Measurements from ENCODE around the gene MAGI1. TPM values are rescaled to one million over a fixed set of nuclear protein-coding genes. Genes with fewer than 3 reads are reported as not detected.
A peak's percentile ranks its signal among the peaks of the same experiment; 100 is the strongest.

Gene MAGI1
- total RNA-seq, 2 experiments from 2014 or later: not detected

DNA sequence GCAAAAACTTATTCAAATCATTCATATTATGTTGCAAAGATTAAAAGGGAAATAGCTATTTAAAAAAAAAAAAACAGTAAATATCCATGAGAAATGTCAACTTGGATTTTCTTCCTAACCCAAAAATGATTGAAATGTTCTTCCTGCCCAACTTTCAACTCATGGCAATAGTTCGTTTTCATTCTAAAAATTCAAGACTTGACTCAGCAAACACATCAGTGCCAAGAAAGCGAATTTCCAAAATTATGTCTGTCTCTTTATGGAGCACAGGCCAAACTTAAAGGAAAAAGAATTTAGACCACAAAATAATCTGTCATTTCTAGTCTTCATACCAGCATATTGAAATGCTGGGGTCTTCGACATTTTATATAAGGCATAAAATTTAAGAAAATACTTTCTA lies 63.7 kb downstream of the MAGI1 start:
- no peaks in the 10 kb centered on the region for H3K36me3 Mint-ChIP-seq (ENCODE audit: low read depth)
- peaks cover 2% of the 10 kb centered on the region for H3K27me3 Mint-ChIP-seq (ENCODE audit: low read depth)
- H3K4me1 Mint-ChIP-seq (ENCODE audit: low read depth): no peaks in the 10 kb centered on the region
- peaks cover 5% of the 10 kb centered on the region for H3K9me3 Mint-ChIP-seq
- intact Hi-C loops (cut with micrococcal nuclease): no loop called here
- no peak for DNase-seq
- no peak overlapping the region for H3K27ac Mint-ChIP-seq
- no peak overlapping the region for H3K4me3 Mint-ChIP-seq
- CTCF ChIA-PET: no interaction called here

DNA sequence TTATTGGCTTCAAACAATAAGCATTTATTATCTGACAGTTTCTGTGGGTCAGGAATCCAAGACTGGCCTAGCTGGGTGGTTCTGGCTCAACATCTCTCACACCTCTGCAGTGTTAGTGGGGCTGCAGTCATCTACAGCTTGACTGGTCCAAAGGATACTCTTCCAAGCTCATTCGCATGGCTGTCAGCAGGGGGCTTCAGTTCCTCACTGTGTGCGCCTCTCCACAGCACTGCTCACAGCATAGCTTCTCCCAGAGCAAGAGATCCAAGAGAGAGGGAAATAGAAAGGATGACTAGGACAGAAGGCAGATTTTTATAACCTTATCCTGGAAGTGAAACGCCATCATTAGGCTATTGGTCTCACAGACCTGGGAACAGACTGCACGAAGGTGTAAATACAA lies 64.2 kb downstream of the MAGI1 start:
- H3K4me3 Mint-ChIP-seq: no peak overlapping the region
- no peak overlapping the region for H3K27ac Mint-ChIP-seq
- no peaks in the 10 kb centered on the region for H3K4me1 Mint-ChIP-seq (ENCODE audit: low read depth)
- H3K9me3 Mint-ChIP-seq: peaks cover 5% of the 10 kb centered on the region
- H3K27me3 Mint-ChIP-seq (ENCODE audit: low read depth): peaks cover 2% of the 10 kb centered on the region
- CTCF ChIA-PET: no interaction called here
- intact Hi-C loops (cut with micrococcal nuclease): no loop called here
- H3K36me3 Mint-ChIP-seq (ENCODE audit: low read depth): no peaks in the 10 kb centered on the region
- DNase-seq: no peak

DNA sequence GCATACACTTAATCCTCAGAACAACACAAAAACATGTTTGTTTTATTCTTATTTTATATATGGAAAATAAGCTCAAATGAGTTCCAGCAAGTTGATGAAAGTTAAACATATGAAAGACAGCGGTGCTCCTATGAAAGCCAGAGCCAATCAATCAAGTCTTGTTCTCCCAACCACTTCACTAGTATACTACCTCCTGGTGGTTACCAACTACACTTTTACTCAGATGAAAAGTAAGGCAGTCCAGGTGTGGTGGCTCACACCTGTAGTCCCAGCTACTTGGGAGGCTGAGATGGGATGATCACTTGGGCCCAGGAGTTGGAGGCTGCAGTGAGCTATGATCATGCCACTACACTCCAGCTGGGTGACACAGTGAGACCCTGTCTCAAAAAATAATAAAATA lies 66.0 kb downstream of the MAGI1 start:
- intact Hi-C loops (cut with micrococcal nuclease): no loop called here
- no peaks in the 10 kb centered on the region for H3K4me1 Mint-ChIP-seq (ENCODE audit: low read depth)
- CTCF ChIA-PET: no interaction called here
- no peaks in the 10 kb centered on the region for H3K36me3 Mint-ChIP-seq (ENCODE audit: low read depth)
- peaks cover 5% of the 10 kb centered on the region for H3K9me3 Mint-ChIP-seq
- no peak overlapping the region for H3K27ac Mint-ChIP-seq
- H3K27me3 Mint-ChIP-seq (ENCODE audit: low read depth): peaks cover 1% of the 10 kb centered on the region
- H3K4me3 Mint-ChIP-seq: no peak overlapping the region
- DNase-seq: no peak

DNA sequence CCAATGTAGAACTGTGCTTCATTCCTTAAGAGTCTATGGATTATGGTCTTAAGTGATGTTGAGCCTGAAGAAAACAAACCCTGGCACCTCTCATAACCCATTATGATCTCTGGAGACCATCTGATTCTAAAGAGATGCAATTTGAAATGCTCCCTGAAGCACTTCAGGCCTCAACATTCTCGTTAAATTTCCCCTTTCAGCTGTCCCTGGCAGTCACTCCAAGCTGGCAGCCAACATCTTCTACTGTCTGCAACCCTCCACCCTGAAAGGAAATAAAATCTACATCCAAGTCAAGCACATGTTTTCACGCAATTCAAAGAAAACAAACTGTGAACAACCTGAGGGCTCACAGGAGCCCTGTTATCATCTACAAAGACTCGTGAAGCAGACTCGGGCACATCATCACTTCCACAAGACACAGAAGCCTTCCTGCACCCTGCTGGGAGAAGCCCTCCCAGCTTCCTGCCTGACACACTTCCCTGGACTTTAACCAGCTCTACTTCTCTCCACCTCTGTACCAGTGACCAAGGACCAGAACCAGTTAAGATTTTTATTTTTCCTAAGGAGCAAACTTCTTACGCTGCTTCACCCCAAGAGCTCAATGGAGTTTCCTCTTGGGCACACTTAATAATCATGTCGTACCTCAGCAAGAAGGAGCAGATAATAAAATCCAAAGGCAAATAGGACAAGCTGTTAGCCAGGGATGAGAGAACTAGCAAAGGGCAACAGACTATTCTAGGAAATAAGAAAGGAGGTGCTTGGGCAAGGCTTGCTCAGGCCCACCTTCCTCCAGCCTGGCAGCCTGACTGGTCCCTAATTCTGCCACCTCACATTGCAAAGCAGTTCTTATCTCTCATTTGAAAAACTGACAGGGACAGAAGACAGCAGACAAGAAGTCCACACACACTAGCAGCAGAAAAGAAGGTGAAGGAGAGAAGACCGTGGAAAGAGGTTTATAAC lies 67.1 kb downstream of the MAGI1 start:
- no peaks in the 10 kb centered on the region for H3K36me3 Mint-ChIP-seq (ENCODE audit: low read depth)
- H3K9me3 Mint-ChIP-seq: peaks cover 5% of the 10 kb centered on the region
- H3K4me1 Mint-ChIP-seq (ENCODE audit: low read depth): no peaks in the 10 kb centered on the region
- peaks cover 4% of the 10 kb centered on the region for H3K27me3 Mint-ChIP-seq (ENCODE audit: low read depth)
- no peak overlapping the region for H3K4me3 Mint-ChIP-seq
- CTCF ChIA-PET: no interaction called here
- intact Hi-C loops (cut with micrococcal nuclease): no loop called here
- no peak for DNase-seq
- H3K27ac Mint-ChIP-seq: no peak overlapping the region

DNA sequence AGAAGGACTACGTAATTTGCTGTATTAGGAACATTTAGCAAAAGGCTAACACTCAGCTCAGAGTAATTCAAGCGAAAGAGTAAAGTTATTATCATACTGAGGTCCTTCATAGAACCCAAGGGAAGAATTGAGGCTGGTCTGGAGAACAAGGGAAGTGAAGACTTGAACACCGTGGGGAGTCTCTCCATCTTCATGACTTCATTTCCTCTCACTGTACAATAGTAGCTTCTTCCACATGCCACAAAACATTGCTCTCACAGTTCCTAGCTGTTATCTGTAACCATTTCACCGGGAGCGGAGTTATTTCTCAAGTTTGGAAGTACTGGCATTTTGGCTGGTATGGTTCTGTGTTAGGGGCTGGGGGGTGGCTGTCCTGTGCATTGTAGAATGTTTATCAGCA lies 69.7 kb downstream of the MAGI1 start:
- H3K9me3 Mint-ChIP-seq: peaks cover under 1% of the 10 kb centered on the region
- H3K36me3 Mint-ChIP-seq (ENCODE audit: low read depth): no peaks in the 10 kb centered on the region
- CTCF ChIA-PET: no interaction called here
- no peak overlapping the region for H3K27ac Mint-ChIP-seq
- peaks cover 4% of the 10 kb centered on the region for H3K27me3 Mint-ChIP-seq (ENCODE audit: low read depth)
- H3K4me1 Mint-ChIP-seq (ENCODE audit: low read depth): peaks cover 5% of the 10 kb centered on the region
- DNase-seq: no peak
- no peak overlapping the region for H3K4me3 Mint-ChIP-seq
- intact Hi-C loops (cut with micrococcal nuclease): no loop called here

DNA sequence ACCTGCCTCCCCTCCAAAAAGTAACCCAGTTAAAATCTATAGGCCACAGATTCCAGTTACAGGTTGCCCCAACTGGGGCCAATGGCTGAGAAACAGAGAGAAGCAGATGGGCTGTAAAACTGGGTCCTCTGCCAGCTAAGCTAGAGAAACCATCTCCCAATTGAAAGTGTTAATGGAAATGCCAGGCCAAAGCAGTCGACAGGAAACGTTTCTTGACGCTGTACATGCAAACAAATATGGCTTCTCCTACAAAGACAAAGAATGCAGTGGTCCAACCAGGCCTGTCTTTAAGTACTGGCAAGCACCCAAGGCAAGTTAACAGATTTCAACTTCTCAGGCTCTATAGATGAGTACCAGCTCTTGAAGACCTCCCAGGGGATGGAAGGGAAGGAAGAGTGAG lies 71.3 kb downstream of the MAGI1 start:
- peaks cover 4% of the 10 kb centered on the region for H3K27me3 Mint-ChIP-seq (ENCODE audit: low read depth)
- H3K9me3 Mint-ChIP-seq: no peaks in the 10 kb centered on the region
- DNase-seq: no peak
- H3K4me3 Mint-ChIP-seq: no peak overlapping the region
- intact Hi-C loops (cut with micrococcal nuclease): no loop called here
- H3K36me3 Mint-ChIP-seq (ENCODE audit: low read depth): no peaks in the 10 kb centered on the region
- peaks cover 10% of the 10 kb centered on the region for H3K4me1 Mint-ChIP-seq (ENCODE audit: low read depth)
- no peak overlapping the region for H3K27ac Mint-ChIP-seq
- CTCF ChIA-PET: no interaction called here

DNA sequence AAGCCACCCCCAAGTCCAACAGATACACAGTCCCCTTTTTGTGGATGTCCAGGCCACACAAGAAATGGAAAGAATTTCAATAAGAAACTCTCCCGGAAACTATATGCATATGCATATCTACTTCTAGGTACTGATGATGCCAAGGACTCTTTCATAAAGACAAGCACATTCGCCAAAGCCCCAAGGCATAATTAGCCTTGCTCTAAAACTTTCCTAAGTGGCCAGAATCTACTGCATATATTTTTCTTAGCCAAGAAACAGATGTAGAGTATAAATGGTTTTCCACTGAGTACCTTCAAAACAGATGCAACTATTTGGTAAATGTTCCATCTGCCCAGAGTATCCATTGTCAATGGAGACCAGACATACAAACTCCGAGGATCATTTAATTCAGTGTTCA lies 73.9 kb downstream of the MAGI1 start:
- H3K27ac Mint-ChIP-seq: no peak overlapping the region

DNA sequence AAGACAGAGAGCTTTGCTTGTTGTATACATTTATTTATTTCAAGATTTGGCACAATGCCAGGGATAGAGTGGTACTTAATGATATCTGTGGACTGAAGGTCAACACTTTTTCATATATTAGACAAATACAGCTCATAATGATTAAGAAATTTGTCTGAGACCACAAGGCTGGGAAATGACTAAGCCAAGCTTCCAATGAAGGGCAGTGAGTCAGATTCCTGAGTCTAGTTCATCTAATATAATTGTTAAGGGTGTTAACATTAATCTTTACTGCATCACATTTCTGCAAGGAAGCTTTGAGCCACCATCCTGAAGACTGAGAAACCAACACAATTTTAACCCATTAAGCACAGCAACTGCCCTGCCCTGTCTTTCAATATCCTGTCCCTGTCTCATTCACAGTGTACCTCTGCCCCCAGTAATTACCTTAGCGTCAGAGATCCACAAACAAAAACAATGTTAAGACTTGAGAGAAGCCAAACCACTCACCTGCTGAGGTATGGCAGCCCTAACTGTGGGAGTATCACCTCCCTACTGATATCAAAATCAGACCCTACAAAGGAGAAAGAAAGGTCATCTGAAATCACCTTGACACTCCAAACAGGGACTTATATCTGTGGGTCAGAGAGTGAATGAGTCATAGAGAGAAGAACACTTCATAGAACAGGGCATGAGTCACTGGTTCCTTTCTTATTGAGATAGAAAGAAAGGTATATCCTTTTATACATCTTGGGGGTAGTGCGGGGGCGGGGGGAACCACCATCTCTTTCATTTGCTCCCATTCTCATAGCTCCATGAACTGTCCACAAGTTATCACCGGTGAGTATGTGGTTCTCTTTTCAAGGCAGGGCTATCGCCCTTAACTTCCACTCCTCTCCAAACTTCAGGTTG lies 74.7 kb downstream of the MAGI1 start:
- H3K36me3 Mint-ChIP-seq (ENCODE audit: low read depth): no peaks in the 10 kb centered on the region
- peaks cover 10% of the 10 kb centered on the region for H3K4me1 Mint-ChIP-seq (ENCODE audit: low read depth)
- no peaks in the 10 kb centered on the region for H3K9me3 Mint-ChIP-seq
- DNase-seq: peak; percentile 49
- no peak overlapping the region for H3K4me3 Mint-ChIP-seq
- H3K27me3 Mint-ChIP-seq (ENCODE audit: low read depth): peaks cover 4% of the 10 kb centered on the region
- CTCF ChIA-PET: no interaction called here
- H3K27ac Mint-ChIP-seq: no peak overlapping the region
- intact Hi-C loops (cut with micrococcal nuclease): no loop called here

More for the DNA sequence above, 73.9 kb downstream of the MAGI1 start:
- no peaks in the 10 kb centered on the region for H3K36me3 Mint-ChIP-seq (ENCODE audit: low read depth)
- CTCF ChIA-PET: no interaction called here
- no peak for DNase-seq
- peaks cover 10% of the 10 kb centered on the region for H3K4me1 Mint-ChIP-seq (ENCODE audit: low read depth)
- H3K9me3 Mint-ChIP-seq: no peaks in the 10 kb centered on the region
- peaks cover 4% of the 10 kb centered on the region for H3K27me3 Mint-ChIP-seq (ENCODE audit: low read depth)
- no peak overlapping the region for H3K4me3 Mint-ChIP-seq
- intact Hi-C loops (cut with micrococcal nuclease): no loop called here

DNA sequence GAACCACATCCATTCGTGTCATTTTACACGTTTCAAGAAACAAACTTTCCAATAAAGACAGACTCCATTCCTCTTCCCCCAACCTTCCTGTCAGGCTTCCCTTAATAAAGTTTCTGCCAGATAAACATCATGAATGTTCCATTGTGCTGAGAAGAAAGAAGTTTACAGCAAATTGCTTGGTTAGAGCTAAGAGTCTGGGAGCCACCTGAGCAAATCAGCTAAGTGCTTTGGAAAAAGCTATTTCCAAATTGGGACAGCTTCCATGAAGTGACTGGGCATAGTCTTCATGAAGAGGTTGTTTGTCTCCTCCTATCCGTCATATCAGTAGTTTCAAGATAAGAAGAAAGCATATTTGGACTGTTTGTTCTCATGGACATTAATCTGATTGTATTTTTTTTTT lies 77.0 kb downstream of the MAGI1 start:
- intact Hi-C loops (cut with micrococcal nuclease): no loop called here
- no peak overlapping the region for H3K27ac Mint-ChIP-seq
- H3K36me3 Mint-ChIP-seq (ENCODE audit: low read depth): no peaks in the 10 kb centered on the region
- no peak for DNase-seq
- peaks cover 10% of the 10 kb centered on the region for H3K4me1 Mint-ChIP-seq (ENCODE audit: low read depth)
- no peaks in the 10 kb centered on the region for H3K9me3 Mint-ChIP-seq
- H3K27me3 Mint-ChIP-seq (ENCODE audit: low read depth): no peaks in the 10 kb centered on the region
- CTCF ChIA-PET: no interaction called here
- H3K4me3 Mint-ChIP-seq: no peak overlapping the region

DNA sequence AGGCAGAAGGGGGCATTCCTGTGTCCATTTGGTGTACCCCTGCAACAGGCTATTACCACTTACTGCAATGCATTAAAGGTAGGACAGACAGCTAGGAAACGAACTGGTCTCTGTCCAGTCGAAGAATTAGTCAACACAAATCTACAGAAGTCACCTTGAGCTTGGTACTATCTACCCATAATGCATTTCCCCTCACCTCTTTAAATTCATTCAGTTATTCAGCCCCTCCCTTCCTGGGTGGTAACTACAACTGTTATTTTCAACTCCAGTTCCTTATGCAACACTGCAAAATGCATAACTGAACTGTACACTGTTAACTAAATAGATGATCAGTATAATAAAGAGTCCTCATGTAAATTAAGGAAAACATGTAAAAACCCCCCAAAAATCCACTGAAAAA lies 77.6 kb downstream of the MAGI1 start:
- Mint-ChIP-seq H3K9me3 (no peaks in the 10 kb centered on the region), H3K4me3 (no peak overlapping the region), H3K4me1 (ENCODE audit: low read depth) (peaks cover 10% of the 10 kb centered on the region), H3K27ac (no peak overlapping the region), H3K36me3 (ENCODE audit: low read depth) (no peaks in the 10 kb centered on the region), H3K27me3 (ENCODE audit: low read depth) (no peaks in the 10 kb centered on the region)
- CTCF ChIA-PET: no interaction called here
- DNase-seq: no peak
- intact Hi-C loops (cut with micrococcal nuclease): no loop called here

DNA sequence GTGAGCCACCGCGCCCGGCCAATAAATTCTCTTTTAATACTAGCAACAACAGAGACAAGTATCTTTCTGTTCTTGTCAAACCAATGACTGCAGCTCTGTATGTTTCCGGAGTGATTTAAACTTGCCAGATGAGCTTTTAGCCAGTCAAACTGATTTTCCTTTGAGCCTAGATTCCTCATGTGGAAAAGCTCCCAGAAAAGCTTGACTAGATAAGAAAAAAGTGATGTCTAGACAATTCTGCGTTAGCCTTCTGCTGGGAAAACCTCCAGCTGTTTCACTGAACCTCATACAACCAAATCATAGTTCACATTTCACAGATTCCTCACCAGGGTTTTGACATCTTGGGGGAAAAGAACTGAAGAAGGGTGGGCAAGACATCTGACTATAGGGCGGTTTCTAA lies 78.6 kb downstream of the MAGI1 start:
- intact Hi-C loops (cut with micrococcal nuclease): no loop called here
- no peak overlapping the region for H3K4me3 Mint-ChIP-seq
- H3K36me3 Mint-ChIP-seq (ENCODE audit: low read depth): no peaks in the 10 kb centered on the region
- peaks cover 10% of the 10 kb centered on the region for H3K4me1 Mint-ChIP-seq (ENCODE audit: low read depth)
- H3K27ac Mint-ChIP-seq: no peak overlapping the region
- no peaks in the 10 kb centered on the region for H3K9me3 Mint-ChIP-seq
- no peak for DNase-seq
- CTCF ChIA-PET: no interaction called here
- no peaks in the 10 kb centered on the region for H3K27me3 Mint-ChIP-seq (ENCODE audit: low read depth)

DNA sequence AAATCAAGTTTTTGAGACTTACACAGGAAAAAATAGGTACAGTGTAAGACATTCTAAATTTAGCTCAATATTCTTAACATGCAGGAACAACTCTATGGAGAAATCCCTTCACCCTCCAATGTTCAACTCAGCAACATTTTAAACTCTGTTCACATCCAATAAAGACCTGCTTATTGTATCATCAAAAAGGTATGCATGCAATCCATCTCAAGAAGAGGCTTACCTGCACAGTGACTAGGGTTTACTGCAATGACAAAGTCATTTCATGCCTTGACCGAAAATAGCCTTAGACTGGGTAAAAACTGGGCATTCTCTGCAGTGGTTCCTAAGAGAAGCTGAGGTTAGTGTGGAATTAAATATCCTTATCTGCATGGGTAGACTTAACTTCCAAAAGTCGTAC lies 80.5 kb downstream of the MAGI1 start:
- no peak for DNase-seq
- Mint-ChIP-seq H3K27me3 (ENCODE audit: low read depth) (no peaks in the 10 kb centered on the region), H3K4me1 (ENCODE audit: low read depth) (no peaks in the 10 kb centered on the region), H3K36me3 (ENCODE audit: low read depth) (no peaks in the 10 kb centered on the region), H3K4me3 (no peak overlapping the region), H3K9me3 (no peaks in the 10 kb centered on the region), H3K27ac (no peak overlapping the region)
- intact Hi-C loops (cut with micrococcal nuclease): no loop called here
- CTCF ChIA-PET: no interaction called here
